HEK293 (cell line): ENCODE results near the gene MARCHF9.
A peak's percentile ranks its signal among the peaks of the same experiment; 100 is the strongest.

Source experiments
- CTCF ChIP-seq: fragments of 450-650 bp; formaldehyde crosslinking; IDR thresholded peaks from 2 replicates; pipeline ENCODE4 v1.5.1; 2016; ENCODE audit warnings: missing biosample characterization, missing genetic modification characterization
- GLIS1 ChIP-seq: fragments of 450-650 bp; formaldehyde crosslinking; IDR thresholded peaks from 2 replicates; pipeline ENCODE4 v1.5.1; 2016; ENCODE audit warnings: missing biosample characterization, missing genetic modification characterization
- GLIS2 ChIP-seq: fragments of 450-650 bp; formaldehyde crosslinking; IDR thresholded peaks from 2 replicates; pipeline ENCODE4 v1.5.1; 2016; ENCODE audit warnings: missing biosample characterization, missing genetic modification characterization
- KLF1 ChIP-seq: fragments of 450-650 bp; formaldehyde crosslinking; IDR thresholded peaks from 2 replicates; pipeline ENCODE4 v1.5.1; 2016; ENCODE audit warnings: missing biosample characterization, missing genetic modification characterization
- KLF16 ChIP-seq: fragments of 450-650 bp; formaldehyde crosslinking; IDR thresholded peaks from 2 replicates; pipeline ENCODE4 v1.5.1; 2017; ENCODE audit warnings: missing biosample characterization, missing genetic modification characterization
- MZF1 ChIP-seq: fragments of 450-650 bp; formaldehyde crosslinking; IDR thresholded peaks from 2 replicates; pipeline ENCODE4 v1.5.1; 2017; ENCODE audit warnings: missing biosample characterization, missing genetic modification characterization, borderline replicate concordance
- SP2 ChIP-seq: fragments of 450-650 bp; formaldehyde crosslinking; IDR thresholded peaks from 2 replicates; pipeline ENCODE4 v1.5.1; 2016; ENCODE audit warnings: missing biosample characterization, missing genetic modification characterization
- SP3 ChIP-seq: fragments of 450-650 bp; formaldehyde crosslinking; IDR thresholded peaks from 2 replicates; pipeline ENCODE4 v1.5.1; 2016; ENCODE audit warnings: missing biosample characterization, missing genetic modification characterization
- SP7 ChIP-seq: fragments of 450-650 bp; formaldehyde crosslinking; IDR thresholded peaks from 2 replicates; pipeline ENCODE4 v1.5.1; 2016; ENCODE audit warnings: missing biosample characterization, missing genetic modification characterization
- ZBTB17 ChIP-seq: fragments of 450-650 bp; formaldehyde crosslinking; IDR thresholded peaks from 2 replicates; pipeline ENCODE4 v1.5.1; 2016; ENCODE audit warnings: missing biosample characterization, missing genetic modification characterization
- ZBTB20 ChIP-seq: fragments of 450-650 bp; formaldehyde crosslinking; IDR thresholded peaks from 2 replicates; pipeline ENCODE4 v1.5.1; 2016; ENCODE audit warnings: missing biosample characterization, missing genetic modification characterization
- ZBTB48 ChIP-seq: fragments of 450-650 bp; formaldehyde crosslinking; IDR thresholded peaks from 2 replicates; pipeline ENCODE4 v1.5.1; 2016; ENCODE audit warnings: missing biosample characterization, missing genetic modification characterization
- ZBTB8A ChIP-seq: fragments of 450-650 bp; formaldehyde crosslinking; IDR thresholded peaks from 2 replicates; pipeline ENCODE4 v1.5.1; 2016; ENCODE audit warnings: missing biosample characterization, missing genetic modification characterization
- ZFP37 ChIP-seq: fragments of 450-650 bp; formaldehyde crosslinking; IDR thresholded peaks from 2 replicates; pipeline ENCODE4 v1.5.1; 2016; ENCODE audit warnings: missing biosample characterization, missing genetic modification characterization
- ZIC2 ChIP-seq: fragments of 450-650 bp; formaldehyde crosslinking; IDR thresholded peaks from 2 replicates; pipeline ENCODE4 v1.5.1; 2016; ENCODE audit warnings: missing biosample characterization, missing genetic modification characterization
- ZNF132 ChIP-seq: fragments of 450-650 bp; formaldehyde crosslinking; IDR thresholded peaks from 2 replicates; pipeline ENCODE4 v1.5.1; 2017; ENCODE audit warnings: missing biosample characterization, missing genetic modification characterization, borderline replicate concordance
- ZNF155 ChIP-seq: fragments of 450-650 bp; formaldehyde crosslinking; IDR thresholded peaks from 2 replicates; pipeline ENCODE4 v1.5.1; 2016; ENCODE audit warnings: missing biosample characterization, missing genetic modification characterization
- ZNF266 ChIP-seq: fragments of 450-650 bp; formaldehyde crosslinking; IDR thresholded peaks from 2 replicates; pipeline ENCODE4 v1.5.1; 2016; ENCODE audit warnings: missing biosample characterization, missing genetic modification characterization, low read depth
- ZNF324 ChIP-seq: fragments of 450-650 bp; formaldehyde crosslinking; IDR thresholded peaks from 2 replicates; pipeline ENCODE4 v1.5.1; 2016; ENCODE audit warnings: missing biosample characterization, missing genetic modification characterization
- ZNF335 ChIP-seq: fragments of 450-650 bp; formaldehyde crosslinking; conservative IDR thresholded peaks from 2 replicates; pipeline ENCODE4 v1.5.1; 2016; ENCODE audit warnings: missing biosample characterization, missing genetic modification characterization
- ZNF341 ChIP-seq: fragments of 450-650 bp; formaldehyde crosslinking; IDR thresholded peaks from 2 replicates; pipeline ENCODE4; 2016; ENCODE audit warnings: low read depth, missing biosample characterization, missing genetic modification characterization
- ZNF394 ChIP-seq: fragments of 450-650 bp; formaldehyde crosslinking; IDR thresholded peaks from 2 replicates; pipeline ENCODE4 v1.5.1; 2016; ENCODE audit warnings: missing biosample characterization, missing genetic modification characterization, mild to moderate bottlenecking, moderate library complexity, borderline replicate concordance
- ZNF404 ChIP-seq: fragments of 450-650 bp; formaldehyde crosslinking; IDR thresholded peaks from 2 replicates; pipeline ENCODE4 v1.5.1; 2017; ENCODE audit warnings: missing biosample characterization, missing genetic modification characterization
- ZNF423 ChIP-seq: fragments of 450-650 bp; formaldehyde crosslinking; IDR thresholded peaks from 2 replicates; pipeline ENCODE4 v1.5.1; 2016; ENCODE audit warnings: missing biosample characterization, missing genetic modification characterization
- ZNF501 ChIP-seq: fragments of 450-650 bp; formaldehyde crosslinking; IDR thresholded peaks from 2 replicates; pipeline ENCODE4 v1.5.1; 2016; ENCODE audit warnings: missing biosample characterization, missing genetic modification characterization
- ZNF549 ChIP-seq: fragments of 450-650 bp; IDR thresholded peaks from 2 replicates; pipeline ENCODE4 v1.5.1; 2018; ENCODE audit warnings: missing biosample characterization, missing genetic modification characterization, mild to moderate bottlenecking, inconsistent platforms, moderate library complexity
- ZNF561 ChIP-seq: fragments of 450-650 bp; IDR thresholded peaks from 2 replicates; pipeline ENCODE4 v1.5.1; 2018; ENCODE audit warnings: missing biosample characterization, missing genetic modification characterization, borderline replicate concordance
- ZNF580 ChIP-seq: fragments of 450-650 bp; formaldehyde crosslinking; IDR thresholded peaks from 2 replicates; pipeline ENCODE4 v1.5.1; 2016; ENCODE audit warnings: missing biosample characterization, missing genetic modification characterization
- ZNF600 ChIP-seq: fragments of 450-650 bp; formaldehyde crosslinking; IDR thresholded peaks from 2 replicates; pipeline ENCODE4 v1.5.1; 2016; ENCODE audit warnings: missing biosample characterization, missing genetic modification characterization
- ZNF610 ChIP-seq: fragments of 450-650 bp; formaldehyde crosslinking; IDR thresholded peaks from 2 replicates; pipeline ENCODE4 v1.5.1; 2016; ENCODE audit warnings: missing biosample characterization, missing genetic modification characterization, borderline replicate concordance
- ZNF626 ChIP-seq: fragments of 450-650 bp; sonication (Bioruptor Pico); formaldehyde crosslinking; IDR thresholded peaks from 2 replicates; pipeline ENCODE4 v1.5.1; 2018; ENCODE audit warnings: missing biosample characterization, missing genetic modification characterization, inconsistent platforms
- ZNF692 ChIP-seq: fragments of 450-650 bp; formaldehyde crosslinking; IDR thresholded peaks from 2 replicates; pipeline ENCODE4 v1.5.1; 2016; ENCODE audit warnings: missing biosample characterization, missing genetic modification characterization
- ZNF707 ChIP-seq: fragments of 450-650 bp; formaldehyde crosslinking; IDR thresholded peaks from 2 replicates; pipeline ENCODE4 v1.5.1; 2016; ENCODE audit warnings: missing biosample characterization, missing genetic modification characterization
- TF ChIP-seq, protein P1 (sequence below): fragments of 450-650 bp; formaldehyde crosslinking; IDR thresholded peaks from 2 replicates; pipeline ENCODE4 v1.5.1; 2016; ENCODE audit warnings: missing biosample characterization, missing genetic modification characterization, low read depth
- TF ChIP-seq, protein P2 (sequence below): fragments of 450-650 bp; formaldehyde crosslinking; IDR thresholded peaks from 2 replicates; pipeline ENCODE4 v1.5.1; 2017; ENCODE audit warnings: missing biosample characterization, missing genetic modification characterization

MARCHF9 gene

DNA sequence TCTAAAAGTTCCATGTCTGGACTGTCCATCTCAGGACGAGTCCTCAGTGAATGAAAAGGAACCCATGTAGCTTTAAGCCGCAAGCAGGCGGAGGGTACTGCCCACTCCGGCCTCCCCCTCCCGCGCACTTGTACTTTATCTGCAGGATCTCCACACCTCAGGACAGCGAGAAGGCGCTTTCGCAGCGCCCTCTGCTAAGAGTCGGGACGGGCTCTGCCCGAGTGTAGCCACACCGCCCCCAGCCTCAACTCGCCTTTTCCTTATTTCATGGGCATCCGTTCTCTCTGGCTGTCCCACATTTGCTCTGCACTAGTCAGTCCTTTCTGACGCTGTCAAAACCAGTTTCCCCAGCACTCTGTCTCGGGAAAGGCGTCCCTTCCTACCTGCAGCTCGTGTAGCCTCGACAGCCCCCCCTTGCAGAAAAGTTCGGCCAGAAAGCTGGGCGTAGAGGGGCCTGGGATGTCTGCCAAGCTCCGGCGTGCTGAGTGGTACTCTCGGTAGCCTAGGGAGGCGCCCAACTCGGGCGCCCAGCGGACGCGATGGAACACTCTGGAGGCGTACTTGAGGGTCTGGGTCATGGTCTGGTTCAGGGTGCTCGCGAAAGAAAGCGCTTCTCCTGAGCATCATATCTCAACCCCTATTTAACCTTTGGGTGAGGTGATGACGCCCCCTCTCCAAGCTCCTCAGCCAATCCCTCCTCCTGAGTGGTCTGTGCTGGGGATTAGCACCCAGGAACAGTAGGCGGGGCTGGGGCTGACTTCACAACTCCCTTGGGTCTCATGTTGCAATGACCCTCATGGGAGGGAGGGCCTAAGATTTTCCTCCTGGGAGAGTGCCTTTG, 11.8 kb downstream of the MARCHF9 start, which contains the start of gene CYP27B1 (continued):
- TF ChIP-seq CTCF (peak; percentile 85), GLIS2 (peak; percentile 82; the same call in 1 of the 2 replicates), MZF1 (peak; percentile 61; the same call in 1 of the 2 replicates), ZNF132 (no peak), ZBTB20 (peak; percentile 23; the same call in 1 of the 2 replicates), ZNF580 (tag by site-specific recombination) (no peak), ZNF600 (peak; percentile 80), SP3 (tag by site-specific recombination) (peak; percentile 52; the same call in 1 of the 2 replicates), ZNF626 (tag by site-specific recombination) (no peak), ZBTB48 (tag by site-specific recombination) (peak; percentile 37; the same call in 1 of the 2 replicates), ZNF155 (tag by site-specific recombination) (no peak), ZIC2 (tag by site-specific recombination) (peak; percentile 59), ZNF610 (tag by site-specific recombination) (no peak), SP7 (tag by site-specific recombination) (peak; percentile 67), KLF16 (tag by site-specific recombination) (peak; percentile 19; the same call in 1 of the 2 replicates), ZBTB8A (tag by site-specific recombination) (peak; percentile 97), ZNF707 (tag by site-specific recombination) (no peak), SP2 (tag by site-specific recombination) (peak; percentile 71), ZNF501 (tag by site-specific recombination) (no peak), ZNF266 (tag by site-specific recombination) (no peak), GLIS1 (tag by site-specific recombination) (peak; percentile 71), ZNF324 (tag by site-specific recombination) (0 out of 2 replicates have a peak, but pooled peaks have one; percentile 29), ZNF394 (tag by site-specific recombination) (peak; percentile 60; the same call in 1 of the 2 replicates), ZBTB17 (tag by site-specific recombination) (peak; percentile 72), ZFP37 (tag by site-specific recombination) (peak; percentile 33; the same call in 1 of the 2 replicates), ZNF561 (tag by site-specific recombination) (0 out of 2 replicates have a peak, but pooled peaks have one; percentile 57), ZNF423 (tag by site-specific recombination) (peak; percentile 78), ZNF549 (tag by site-specific recombination) (no peak), ZNF692 (tag by site-specific recombination) (no peak), ZNF341 (peak; percentile 97), KLF1 (tag by site-specific recombination) (peak; percentile 49), ZNF404 (tag by site-specific recombination) (no peak), ZNF335 (peak; percentile 58)
- TF ChIP-seq, protein P1, sequence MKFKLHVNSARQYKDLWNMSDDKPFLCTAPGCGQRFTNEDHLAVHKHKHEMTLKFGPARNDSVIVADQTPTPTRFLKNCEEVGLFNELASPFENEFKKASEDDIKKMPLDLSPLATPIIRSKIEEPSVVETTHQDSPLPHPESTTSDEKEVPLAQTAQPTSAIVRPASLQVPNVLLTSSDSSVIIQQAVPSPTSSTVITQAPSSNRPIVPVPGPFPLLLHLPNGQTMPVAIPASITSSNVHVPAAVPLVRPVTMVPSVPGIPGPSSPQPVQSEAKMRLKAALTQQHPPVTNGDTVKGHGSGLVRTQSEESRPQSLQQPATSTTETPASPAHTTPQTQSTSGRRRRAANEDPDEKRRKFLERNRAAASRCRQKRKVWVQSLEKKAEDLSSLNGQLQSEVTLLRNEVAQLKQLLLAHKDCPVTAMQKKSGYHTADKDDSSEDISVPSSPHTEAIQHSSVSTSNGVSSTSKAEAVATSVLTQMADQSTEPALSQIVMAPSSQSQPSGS (tag by site-specific recombination), result 0 out of 2 replicates have a peak, but pooled peaks have one; percentile 4
- TF ChIP-seq, protein P2, sequence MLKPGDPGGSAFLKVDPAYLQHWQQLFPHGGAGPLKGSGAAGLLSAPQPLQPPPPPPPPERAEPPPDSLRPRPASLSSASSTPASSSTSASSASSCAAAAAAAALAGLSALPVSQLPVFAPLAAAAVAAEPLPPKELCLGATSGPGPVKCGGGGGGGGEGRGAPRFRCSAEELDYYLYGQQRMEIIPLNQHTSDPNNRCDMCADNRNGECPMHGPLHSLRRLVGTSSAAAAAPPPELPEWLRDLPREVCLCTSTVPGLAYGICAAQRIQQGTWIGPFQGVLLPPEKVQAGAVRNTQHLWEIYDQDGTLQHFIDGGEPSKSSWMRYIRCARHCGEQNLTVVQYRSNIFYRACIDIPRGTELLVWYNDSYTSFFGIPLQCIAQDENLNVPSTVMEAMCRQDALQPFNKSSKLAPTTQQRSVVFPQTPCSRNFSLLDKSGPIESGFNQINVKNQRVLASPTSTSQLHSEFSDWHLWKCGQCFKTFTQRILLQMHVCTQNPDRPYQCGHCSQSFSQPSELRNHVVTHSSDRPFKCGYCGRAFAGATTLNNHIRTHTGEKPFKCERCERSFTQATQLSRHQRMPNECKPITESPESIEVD (tag by site-specific recombination), result no peak
